ENCODE measurements around the gene AJAP1. TPM values are rescaled to one million over a fixed set of nuclear protein-coding genes. Genes with fewer than 3 reads are reported as not detected.

The AJAP1 gene
- total RNA-seq, 6 experiments from 2014 or later: not detected

DNA sequence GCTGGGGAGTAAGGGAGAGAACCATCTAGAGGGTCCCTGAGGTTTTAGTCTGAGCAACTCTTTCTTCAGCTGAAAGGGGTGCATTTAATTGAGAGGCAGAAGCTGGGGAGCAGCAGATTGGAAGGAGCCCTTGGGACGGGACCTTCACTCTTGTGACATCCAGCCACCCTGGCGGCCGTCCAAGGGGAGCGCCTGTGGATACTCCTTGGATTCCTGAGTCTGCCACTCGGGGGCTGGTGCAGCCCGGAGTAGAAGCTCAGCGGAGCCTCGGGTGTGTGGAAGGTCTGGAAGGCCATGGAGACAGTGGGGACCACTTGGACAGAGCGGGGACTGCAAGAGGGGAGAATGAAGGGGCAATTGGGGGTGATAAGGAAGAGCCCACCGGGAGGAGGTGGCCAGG is 68.7 kb downstream of the AJAP1 start:
- no peaks in the 10 kb centered on the region for H3K4me1 Mint-ChIP-seq (ENCODE audit: low read depth)
- TF ChIP-seq, protein P1, sequence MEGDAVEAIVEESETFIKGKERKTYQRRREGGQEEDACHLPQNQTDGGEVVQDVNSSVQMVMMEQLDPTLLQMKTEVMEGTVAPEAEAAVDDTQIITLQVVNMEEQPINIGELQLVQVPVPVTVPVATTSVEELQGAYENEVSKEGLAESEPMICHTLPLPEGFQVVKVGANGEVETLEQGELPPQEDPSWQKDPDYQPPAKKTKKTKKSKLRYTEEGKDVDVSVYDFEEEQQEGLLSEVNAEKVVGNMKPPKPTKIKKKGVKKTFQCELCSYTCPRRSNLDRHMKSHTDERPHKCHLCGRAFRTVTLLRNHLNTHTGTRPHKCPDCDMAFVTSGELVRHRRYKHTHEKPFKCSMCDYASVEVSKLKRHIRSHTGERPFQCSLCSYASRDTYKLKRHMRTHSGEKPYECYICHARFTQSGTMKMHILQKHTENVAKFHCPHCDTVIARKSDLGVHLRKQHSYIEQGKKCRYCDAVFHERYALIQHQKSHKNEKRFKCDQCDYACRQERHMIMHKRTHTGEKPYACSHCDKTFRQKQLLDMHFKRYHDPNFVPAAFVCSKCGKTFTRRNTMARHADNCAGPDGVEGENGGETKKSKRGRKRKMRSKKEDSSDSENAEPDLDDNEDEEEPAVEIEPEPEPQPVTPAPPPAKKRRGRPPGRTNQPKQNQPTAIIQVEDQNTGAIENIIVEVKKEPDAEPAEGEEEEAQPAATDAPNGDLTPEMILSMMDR (IDR thresholded peaks at IDR 0.05): no peak
- DNase-seq: no peak
- H3K9me3 Mint-ChIP-seq: peaks cover 79% of the 10 kb centered on the region
- H3K4me3 Mint-ChIP-seq: no peak overlapping the region
- H3K27me3 Mint-ChIP-seq (ENCODE audit: insufficient read depth): no peaks in the 10 kb centered on the region; the same call in 1 of the 2 replicates
- H3K36me3 Mint-ChIP-seq (ENCODE audit: low read depth): peaks cover 7% of the 10 kb centered on the region; the same call in 1 of the 2 replicates
- no peak overlapping the region for H3K27ac Mint-ChIP-seq

DNA sequence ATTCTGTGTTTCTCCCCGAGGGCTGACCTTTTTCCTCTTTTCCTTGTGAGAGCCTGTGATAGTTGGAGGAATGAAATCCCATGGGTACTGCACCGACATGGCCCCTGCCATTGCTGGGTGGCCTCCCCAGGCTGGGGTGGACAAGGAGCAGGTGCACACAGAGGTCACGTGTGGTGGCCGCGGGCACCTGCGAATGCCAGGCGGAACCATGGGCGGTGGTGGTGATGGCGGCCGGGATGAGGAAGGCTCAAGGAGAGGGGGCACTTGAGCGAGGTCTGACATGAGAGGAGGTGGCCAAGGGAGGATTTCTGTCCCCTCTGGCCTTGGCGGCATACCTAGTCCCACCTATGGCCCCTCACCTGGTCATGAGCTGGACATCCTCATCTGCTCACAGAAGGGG is 69.6 kb downstream of the AJAP1 start:
- Mint-ChIP-seq H3K4me3 (no peak overlapping the region), H3K36me3 (ENCODE audit: low read depth) (peaks cover 7% of the 10 kb centered on the region; the same call in 1 of the 2 replicates), H3K4me1 (ENCODE audit: low read depth) (no peaks in the 10 kb centered on the region), H3K9me3 (peaks cover 83% of the 10 kb centered on the region), H3K27ac (no peak overlapping the region), H3K27me3 (ENCODE audit: insufficient read depth) (peaks cover 2% of the 10 kb centered on the region)
- DNase-seq: no peak
- TF ChIP-seq, protein P1 (IDR thresholded peaks at IDR 0.05): no peak

DNA sequence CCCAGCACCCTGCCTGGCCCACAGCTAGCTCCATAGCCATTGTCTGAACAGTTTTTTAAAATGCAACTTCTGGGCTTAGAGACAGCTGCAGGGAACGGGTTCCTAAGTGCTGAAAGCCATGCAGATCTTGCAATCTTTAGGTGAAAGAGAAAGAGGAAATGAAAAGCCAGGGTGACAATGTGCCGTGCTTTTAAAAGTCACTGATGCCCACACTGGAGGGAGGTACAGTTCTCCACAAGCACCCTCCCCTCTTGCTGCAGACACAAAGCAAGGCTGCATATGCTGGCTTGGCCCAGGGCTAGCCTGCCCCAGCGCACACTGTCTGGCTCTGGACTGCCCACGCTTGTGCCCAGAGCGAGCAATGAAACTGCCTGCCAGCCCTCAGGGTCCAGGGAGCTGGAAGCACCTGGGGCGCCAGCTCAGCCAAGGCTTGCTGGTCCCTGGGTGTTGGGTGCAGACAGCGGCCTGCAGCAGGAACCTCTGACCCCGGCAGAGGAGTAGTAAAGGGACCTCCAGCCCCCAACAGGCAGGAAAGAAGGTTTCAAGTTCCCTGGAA is 70.4 kb downstream of the AJAP1 start:
- Mint-ChIP-seq H3K4me1 (ENCODE audit: low read depth) (no peaks in the 10 kb centered on the region), H3K36me3 (ENCODE audit: low read depth) (peaks cover 7% of the 10 kb centered on the region; the same call in 1 of the 2 replicates), H3K9me3 (peaks cover 84% of the 10 kb centered on the region), H3K27me3 (ENCODE audit: insufficient read depth) (peaks cover 2% of the 10 kb centered on the region), H3K27ac (no peak overlapping the region), H3K4me3 (no peak overlapping the region)
- TF ChIP-seq, protein P1 (IDR thresholded peaks at IDR 0.05): no peak
- no peak for DNase-seq

DNA sequence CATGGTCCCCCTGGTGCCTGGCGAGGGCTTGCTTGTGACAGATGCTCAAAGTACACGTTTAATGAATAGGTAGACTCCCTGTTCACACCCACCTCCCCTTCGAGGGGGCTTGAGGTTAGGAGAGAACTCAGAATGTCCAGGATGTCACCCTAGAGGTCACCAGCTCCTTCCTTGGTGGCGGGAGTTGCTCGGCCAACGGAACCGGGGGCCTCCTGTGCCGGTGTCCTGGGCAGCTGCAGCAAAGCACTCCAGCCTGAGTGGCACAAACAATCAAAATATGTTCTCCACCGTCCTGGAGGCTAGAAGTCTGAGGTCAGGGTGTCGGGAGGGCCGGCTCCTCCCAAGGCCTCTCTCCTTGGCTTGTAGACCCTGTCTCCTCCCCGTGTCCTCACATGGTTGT is 71.0 kb downstream of the AJAP1 start:
- TF ChIP-seq, protein P1 (IDR thresholded peaks at IDR 0.05): no peak
- Mint-ChIP-seq H3K4me3 (no peak overlapping the region), H3K4me1 (ENCODE audit: low read depth) (no peaks in the 10 kb centered on the region), H3K9me3 (peaks cover 85% of the 10 kb centered on the region), H3K27me3 (ENCODE audit: insufficient read depth) (peaks cover 2% of the 10 kb centered on the region), H3K36me3 (ENCODE audit: low read depth) (peaks cover 7% of the 10 kb centered on the region; the same call in 1 of the 2 replicates), H3K27ac (no peak overlapping the region)
- no peak for DNase-seq

DNA sequence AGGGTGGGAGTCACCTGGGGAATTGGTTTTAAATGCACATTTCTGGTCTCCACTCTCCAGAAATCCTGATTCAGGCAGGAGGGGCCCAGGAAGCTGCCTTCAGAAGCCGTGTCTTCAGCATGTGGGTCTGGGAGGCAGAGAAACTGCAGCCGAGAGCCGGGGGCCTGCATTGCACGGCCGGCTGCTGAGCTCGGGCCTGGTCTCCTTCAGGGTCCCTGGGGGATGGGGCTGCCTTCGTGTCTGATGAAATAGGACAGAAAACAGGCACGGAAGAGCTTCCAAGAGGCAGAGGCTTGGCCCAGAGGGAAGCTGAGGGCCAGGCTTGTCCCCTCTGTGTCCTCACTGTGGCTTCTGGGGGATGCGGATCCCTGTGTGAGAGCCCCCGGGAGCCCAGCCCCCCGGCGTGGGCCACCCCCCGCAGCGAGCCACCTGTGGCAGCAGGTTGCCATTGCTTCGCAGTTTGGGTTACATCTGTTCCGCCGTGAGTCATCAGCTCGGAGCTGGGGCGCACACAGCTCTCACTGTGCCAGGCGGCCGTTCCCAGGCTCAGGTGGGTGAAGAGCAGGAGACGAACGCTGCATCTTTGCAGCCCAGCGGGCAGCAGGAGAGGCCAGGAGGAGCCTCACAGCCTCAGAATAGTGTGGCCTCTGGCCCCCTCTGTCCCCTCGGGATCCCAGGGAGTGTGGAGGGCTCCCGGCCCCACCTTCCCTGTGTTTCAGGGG is 72.4 kb downstream of the AJAP1 start:
- Mint-ChIP-seq H3K4me1 (ENCODE audit: low read depth) (no peaks in the 10 kb centered on the region), H3K27ac (no peak overlapping the region), H3K9me3 (peaks cover 83% of the 10 kb centered on the region), H3K36me3 (ENCODE audit: low read depth) (0 out of 2 replicates have a peak, but pooled peaks cover 1% of the 10 kb centered on the region), H3K4me3 (no peak overlapping the region), H3K27me3 (ENCODE audit: insufficient read depth) (peaks cover 3% of the 10 kb centered on the region)
- TF ChIP-seq, protein P1 (IDR thresholded peaks at IDR 0.05): no peak
- no peak for DNase-seq
